Measurements from ENCODE around the gene OPCML. TPM values are rescaled to one million over a fixed set of nuclear protein-coding genes. Genes with fewer than 3 reads are reported as not detected.

The OPCML gene
- total RNA-seq, 2 experiments from 2014 or later, result not detected

GRCh38 chr11:133020372-133020714, 512.0 kb downstream of the OPCML start:
- Mint-ChIP-seq H3K9me3 (ENCODE audit: low read depth) (no peaks in the 10 kb centered on the region), H3K27me3 (no peaks in the 10 kb centered on the region), H3K36me3 (ENCODE audit: low read depth) (no peaks in the 10 kb centered on the region), H3K4me3 (no peak overlapping the region), H3K4me1 (no peaks in the 10 kb centered on the region), H3K27ac (no peak overlapping the region)
- ChIA-PET POLR2A (interaction anchor here (0.6 kb wide), 1 partner anchor 9 kb away, joined by 3 read pairs; no protein-coding TSS in a partner anchor), CTCF (interaction anchor here (0.6 kb wide), 1 partner anchor 1387 kb away, joined by 4 read pairs; no protein-coding TSS in a partner anchor)
- no peak for DNase-seq
- intact Hi-C loops (cut with DNase I, micrococcal nuclease), result no loop called here
- ATAC-seq, result no peak

- no peak overlapping the region for H3K4me3 Mint-ChIP-seq
- H3K27me3 Mint-ChIP-seq, result no peaks in the 10 kb centered on the region
- H3K9me3 Mint-ChIP-seq (ENCODE audit: low read depth), result no peaks in the 10 kb centered on the region
- ATAC-seq (no peak), DNase-seq (no peak)
- no peaks in the 10 kb centered on the region for H3K4me1 Mint-ChIP-seq
- H3K27ac Mint-ChIP-seq, result no peak overlapping the region
- intact Hi-C loops (cut with DNase I, micrococcal nuclease), result no loop called here
- ChIA-PET CTCF (interaction anchor here (0.6 kb wide), 1 partner anchor 1387 kb away, joined by 4 read pairs; no protein-coding TSS in a partner anchor), POLR2A (interaction anchor here (0.6 kb wide), 1 partner anchor 8 kb away, joined by 3 read pairs; no protein-coding TSS in a partner anchor)
- no peaks in the 10 kb centered on the region for H3K36me3 Mint-ChIP-seq (ENCODE audit: low read depth)
Measured at GRCh38 chr11:133019545-133020371, 512.5 kb downstream of the OPCML start.

- POLR2A ChIA-PET, result no interaction called here
- ATAC-seq (no peak), DNase-seq (no peak)
- no peaks in the 10 kb centered on the region for H3K9me3 Mint-ChIP-seq (ENCODE audit: low read depth)
- H3K36me3 Mint-ChIP-seq (ENCODE audit: low read depth), result no peaks in the 10 kb centered on the region
- no peaks in the 10 kb centered on the region for H3K4me1 Mint-ChIP-seq
- H3K4me3 Mint-ChIP-seq, result no peak overlapping the region
- no peak overlapping the region for H3K27ac Mint-ChIP-seq
- CTCF ChIA-PET, result no interaction called here
- H3K27me3 Mint-ChIP-seq, result no peaks in the 10 kb centered on the region
- intact Hi-C loops (cut with DNase I, micrococcal nuclease), result no loop called here
Measured at GRCh38 chr11:133015457-133015856, 516.8 kb downstream of the OPCML start.

- no peaks in the 10 kb centered on the region for H3K9me3 Mint-ChIP-seq (ENCODE audit: low read depth)
- H3K4me1 Mint-ChIP-seq, result no peaks in the 10 kb centered on the region
- no peaks in the 10 kb centered on the region for H3K27me3 Mint-ChIP-seq
- no peaks in the 10 kb centered on the region for H3K36me3 Mint-ChIP-seq (ENCODE audit: low read depth)
- POLR2A ChIA-PET, result no interaction called here
- H3K27ac Mint-ChIP-seq, result no peak overlapping the region
- ATAC-seq (no peak), DNase-seq (no peak)
- CTCF ChIA-PET, result no interaction called here
- intact Hi-C loops (cut with DNase I, micrococcal nuclease), result no loop called here
- no peak overlapping the region for H3K4me3 Mint-ChIP-seq
Measured at GRCh38 chr11:133014337-133014736, 518.0 kb downstream of the OPCML start.

GRCh38 chr11:133012803-133013202, 519.5 kb downstream of the OPCML start:
- intact Hi-C loops (cut with DNase I, micrococcal nuclease), result no loop called here
- CTCF ChIA-PET, result no interaction called here

GRCh38 chr11:133011604-133012003, 520.7 kb downstream of the OPCML start:
- CTCF ChIA-PET, result interaction anchor here (0.6 kb wide), 1 partner anchor 152 kb away, joined by 3 read pairs; no protein-coding TSS in a partner anchor
- Mint-ChIP-seq H3K36me3 (ENCODE audit: low read depth) (no peaks in the 10 kb centered on the region), H3K27ac (no peak overlapping the region), H3K4me1 (no peaks in the 10 kb centered on the region), H3K4me3 (no peak overlapping the region), H3K9me3 (ENCODE audit: low read depth) (no peaks in the 10 kb centered on the region), H3K27me3 (no peaks in the 10 kb centered on the region)
- POLR2A ChIA-PET, result interaction anchor here (0.6 kb wide), 1 partner anchor 9 kb away, joined by 3 read pairs; no protein-coding TSS in a partner anchor
- DNase-seq, result no peak
- intact Hi-C loops (cut with DNase I, micrococcal nuclease), result no loop called here
- no peak for ATAC-seq

More at GRCh38 chr11:133012803-133013202, 519.5 kb downstream of the OPCML start:
- Mint-ChIP-seq H3K9me3 (ENCODE audit: low read depth) (no peaks in the 10 kb centered on the region), H3K36me3 (ENCODE audit: low read depth) (no peaks in the 10 kb centered on the region), H3K4me1 (no peaks in the 10 kb centered on the region), H3K27me3 (no peaks in the 10 kb centered on the region), H3K27ac (no peak overlapping the region), H3K4me3 (no peak overlapping the region)
- DNase-seq, result no peak
- ATAC-seq, result no peak
- POLR2A ChIA-PET, result no interaction called here

- H3K36me3 Mint-ChIP-seq (ENCODE audit: low read depth), result no peaks in the 10 kb centered on the region
- ChIA-PET POLR2A (no interaction called here), CTCF (no interaction called here)
- ATAC-seq (no peak), DNase-seq (no peak)
- H3K4me3 Mint-ChIP-seq, result no peak overlapping the region
- no peaks in the 10 kb centered on the region for H3K27me3 Mint-ChIP-seq
- no peaks in the 10 kb centered on the region for H3K4me1 Mint-ChIP-seq
- H3K27ac Mint-ChIP-seq, result no peak overlapping the region
- intact Hi-C loops (cut with DNase I, micrococcal nuclease), result no loop called here
- peaks cover 3% of the 10 kb centered on the region for H3K9me3 Mint-ChIP-seq (ENCODE audit: low read depth)
Measured at GRCh38 chr11:133007027-133007584, 525.2 kb downstream of the OPCML start.

GRCh38 chr11:133004369-133004768, 527.9 kb downstream of the OPCML start:
- Mint-ChIP-seq H3K4me1 (no peaks in the 10 kb centered on the region), H3K27ac (no peak overlapping the region), H3K36me3 (ENCODE audit: low read depth) (no peaks in the 10 kb centered on the region), H3K4me3 (no peak overlapping the region), H3K9me3 (ENCODE audit: low read depth) (peaks cover 5% of the 10 kb centered on the region), H3K27me3 (no peaks in the 10 kb centered on the region)
- POLR2A ChIA-PET, result no interaction called here
- ATAC-seq, result no peak
- intact Hi-C loops (cut with DNase I, micrococcal nuclease), result no loop called here
- CTCF ChIA-PET, result no interaction called here
- DNase-seq, result no peak

- no peaks in the 10 kb centered on the region for H3K36me3 Mint-ChIP-seq (ENCODE audit: low read depth)
- ChIA-PET POLR2A (no interaction called here), CTCF (interaction anchor here (0.6 to 0.8 kb wide), 3 partner anchors 260 to 1305 kb away, joined by 3 read pairs; no protein-coding TSS in a partner anchor)
- DNase-seq (no peak), ATAC-seq (no peak)
- no peak overlapping the region for H3K27ac Mint-ChIP-seq
- no peak overlapping the region for H3K4me3 Mint-ChIP-seq
- H3K9me3 Mint-ChIP-seq (ENCODE audit: low read depth), result peaks cover 2% of the 10 kb centered on the region
- no peaks in the 10 kb centered on the region for H3K4me1 Mint-ChIP-seq
- H3K27me3 Mint-ChIP-seq, result peaks cover 4% of the 10 kb centered on the region
- intact Hi-C loops (cut with DNase I, micrococcal nuclease), result no loop called here
Measured at GRCh38 chr11:132999516-132999915, 532.8 kb downstream of the OPCML start.

GRCh38 chr11:132999031-132999430, 533.3 kb downstream of the OPCML start:
- CTCF ChIA-PET, result interaction anchor here (0.6 kb wide), 2 partner anchors 340 to 1305 kb away, joined by 3 read pairs; no protein-coding TSS in a partner anchor
- H3K36me3 Mint-ChIP-seq (ENCODE audit: low read depth), result no peaks in the 10 kb centered on the region

GRCh38 chr11:132997396-132997795, 534.9 kb downstream of the OPCML start:
- Mint-ChIP-seq H3K27ac (no peak overlapping the region), H3K4me1 (no peaks in the 10 kb centered on the region), H3K4me3 (no peak overlapping the region), H3K36me3 (ENCODE audit: low read depth) (no peaks in the 10 kb centered on the region), H3K27me3 (peaks cover 15% of the 10 kb centered on the region), H3K9me3 (ENCODE audit: low read depth) (peaks cover 2% of the 10 kb centered on the region)
- no peak for DNase-seq
- no peak for ATAC-seq
- intact Hi-C loops (cut with DNase I, micrococcal nuclease), result no loop called here
- CTCF ChIA-PET, result no interaction called here
- POLR2A ChIA-PET, result no interaction called here

More at GRCh38 chr11:132999031-132999430, 533.3 kb downstream of the OPCML start:
- Mint-ChIP-seq H3K4me1 (no peaks in the 10 kb centered on the region), H3K4me3 (no peak overlapping the region), H3K27ac (no peak overlapping the region), H3K27me3 (peaks cover 5% of the 10 kb centered on the region), H3K9me3 (ENCODE audit: low read depth) (peaks cover 2% of the 10 kb centered on the region)
- DNase-seq (no peak), ATAC-seq (no peak)
- POLR2A ChIA-PET, result no interaction called here
- intact Hi-C loops (cut with DNase I, micrococcal nuclease), result no loop called here

- Mint-ChIP-seq H3K4me1 (no peaks in the 10 kb centered on the region), H3K9me3 (ENCODE audit: low read depth) (no peaks in the 10 kb centered on the region), H3K27me3 (peaks cover 17% of the 10 kb centered on the region), H3K36me3 (ENCODE audit: low read depth) (no peaks in the 10 kb centered on the region), H3K4me3 (no peak overlapping the region), H3K27ac (no peak overlapping the region)
- intact Hi-C loops (cut with DNase I, micrococcal nuclease), result no loop called here
- ChIA-PET POLR2A (no interaction called here), CTCF (no interaction called here)
- DNase-seq (no peak), ATAC-seq (no peak)
Measured at GRCh38 chr11:132994966-132995365, 537.3 kb downstream of the OPCML start.
